GM15510 (cell line): Measurements from ENCODE around the gene LIMCH1.

Source experiments
- POLR2A ChIP-seq: IDR thresholded peaks from 3 replicates; pipeline ENCODE4 v1.6.1; 2011; ENCODE audit warnings: borderline replicate concordance; ENCODE audit not compliant: insufficient read length; ENCODE audit errors: extremely low read depth

Gene LIMCH1

DNA sequence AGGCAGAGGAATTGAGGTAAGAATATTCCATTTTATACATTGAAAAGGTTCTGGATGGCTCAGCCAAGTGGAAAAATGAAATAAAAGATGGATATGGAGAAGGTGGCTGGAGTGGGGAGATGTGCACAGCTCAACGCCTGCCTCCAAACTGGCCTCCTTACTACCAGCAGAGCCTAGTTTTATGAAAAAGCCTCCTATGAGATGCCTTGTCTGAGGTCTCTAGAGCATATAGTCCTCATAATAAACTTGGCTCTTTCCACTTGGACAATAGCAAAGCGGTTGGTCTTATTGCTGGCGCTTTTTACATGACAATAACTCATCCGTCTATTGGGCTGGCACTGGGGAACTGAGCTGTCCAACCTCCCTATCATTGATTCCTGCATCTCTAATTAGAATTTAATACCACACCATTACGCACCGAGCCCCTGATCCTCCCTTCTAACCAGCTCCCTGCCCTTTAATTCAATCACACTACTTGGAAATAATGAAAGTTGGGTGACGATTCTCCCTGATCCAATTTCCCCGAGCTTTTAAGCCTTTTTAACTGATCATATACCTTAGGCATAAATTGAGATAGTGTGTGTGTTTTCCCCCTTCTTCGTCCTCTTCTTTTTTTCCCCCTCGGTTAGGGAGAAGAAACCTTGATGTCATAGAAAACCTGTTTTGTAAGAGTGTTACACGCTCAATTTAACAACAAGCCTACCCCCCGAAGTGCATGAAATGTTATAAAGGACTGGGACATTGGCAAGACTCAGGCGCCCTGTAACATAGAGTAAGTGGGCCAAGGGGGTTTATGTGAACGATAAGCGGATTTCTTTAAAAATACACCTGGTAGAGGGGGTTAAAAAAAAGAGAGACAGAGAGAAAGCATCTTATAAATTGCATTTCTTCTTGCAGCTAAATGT is 210.9 kb downstream of the LIMCH1 start, which contains the start of gene PHOX2B:
Gene PHOX2B (minus strand): TSS at position 155 of the 905 bp plus-strand sequence. CDS start 115 bp downstream, at position 40.
- TF ChIP-seq POLR2A: no peak

DNA sequence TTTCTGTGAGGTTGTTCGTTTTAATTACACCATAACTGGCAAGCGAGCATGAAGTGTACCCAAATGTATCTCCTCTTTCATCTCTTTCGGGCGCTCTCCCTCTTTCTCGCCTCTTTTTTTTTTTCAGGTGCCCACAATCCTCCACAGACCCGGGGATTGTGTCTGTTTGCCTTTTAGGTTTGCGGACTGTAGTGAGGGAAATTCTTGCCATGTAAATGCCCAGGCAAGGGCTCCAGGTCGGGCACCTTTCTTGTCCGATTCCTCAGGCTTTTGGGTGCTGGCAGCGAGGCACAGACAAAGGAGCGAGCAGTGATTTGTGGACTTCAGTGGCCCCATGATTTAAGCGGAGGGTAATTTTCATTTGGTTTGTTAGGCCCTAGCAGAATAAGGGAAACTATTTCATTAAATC is 211.7 kb downstream of the LIMCH1 start:
- TF ChIP-seq POLR2A: no peak
